ENCODE data around the gene ARHGAP28. TPM values are rescaled to one million over a fixed set of nuclear protein-coding genes. Genes with fewer than 3 reads are reported as not detected.

Gene ARHGAP28
- total RNA-seq, 4 donors from 2014 or later, result 1.1 to 26.3 (median 2.6) TPM

DNA sequence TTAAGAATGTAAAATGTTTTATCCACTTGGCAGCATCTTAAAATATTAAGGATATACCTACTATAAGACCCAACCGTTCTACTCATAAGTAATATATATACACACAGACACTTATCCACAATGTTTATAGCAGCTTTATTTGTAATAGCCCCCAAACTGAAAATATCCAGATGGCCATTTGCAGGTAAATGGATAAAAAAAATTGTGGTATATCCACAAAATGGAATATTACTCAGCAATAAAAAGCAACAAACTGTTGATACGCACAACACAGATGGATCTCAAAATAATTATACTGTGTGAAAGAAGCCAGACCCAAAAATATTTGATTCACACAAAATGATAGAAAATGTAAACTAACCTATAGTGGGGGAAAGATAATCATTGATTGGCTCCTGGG is 122.0 kb downstream of the ARHGAP28 start:
- DNase-seq, result no peak
- Histone ChIP-seq H3K4me3 (no peak overlapping the region), H3K27me3 (no peaks in the 10 kb centered on the region), H3K27ac (no peak overlapping the region), H3K9me3 (peaks cover 0 to 3% of the 10 kb centered on the region in 2 donors), H3K4me1 (no peaks in the 10 kb centered on the region), H3K36me3 (no peaks in the 10 kb centered on the region)
- no peak for TF ChIP-seq POLR2A (IDR thresholded peaks at IDR 0.05)
- TF ChIP-seq POLR2AphosphoS5 (IDR thresholded peaks at IDR 0.05), result no peak
- TF ChIP-seq, protein P1, sequence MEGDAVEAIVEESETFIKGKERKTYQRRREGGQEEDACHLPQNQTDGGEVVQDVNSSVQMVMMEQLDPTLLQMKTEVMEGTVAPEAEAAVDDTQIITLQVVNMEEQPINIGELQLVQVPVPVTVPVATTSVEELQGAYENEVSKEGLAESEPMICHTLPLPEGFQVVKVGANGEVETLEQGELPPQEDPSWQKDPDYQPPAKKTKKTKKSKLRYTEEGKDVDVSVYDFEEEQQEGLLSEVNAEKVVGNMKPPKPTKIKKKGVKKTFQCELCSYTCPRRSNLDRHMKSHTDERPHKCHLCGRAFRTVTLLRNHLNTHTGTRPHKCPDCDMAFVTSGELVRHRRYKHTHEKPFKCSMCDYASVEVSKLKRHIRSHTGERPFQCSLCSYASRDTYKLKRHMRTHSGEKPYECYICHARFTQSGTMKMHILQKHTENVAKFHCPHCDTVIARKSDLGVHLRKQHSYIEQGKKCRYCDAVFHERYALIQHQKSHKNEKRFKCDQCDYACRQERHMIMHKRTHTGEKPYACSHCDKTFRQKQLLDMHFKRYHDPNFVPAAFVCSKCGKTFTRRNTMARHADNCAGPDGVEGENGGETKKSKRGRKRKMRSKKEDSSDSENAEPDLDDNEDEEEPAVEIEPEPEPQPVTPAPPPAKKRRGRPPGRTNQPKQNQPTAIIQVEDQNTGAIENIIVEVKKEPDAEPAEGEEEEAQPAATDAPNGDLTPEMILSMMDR (IDR thresholded peaks at IDR 0.05), result no peak
- no peak for TF ChIP-seq EP300 (IDR thresholded peaks at IDR 0.05; ENCODE audit: low read depth)
- 81 to 97% methylated on average over 2 of the region's 2 CpGs for whole genome bisulfite sequencing, 2 donors (ENCODE audit: low coverage in 1 of 2)
- intact Hi-C loops (cut with DNase I; ENCODE audit: low total_unique reads), result no loop called here
- in situ Hi-C loops (cut with MboI; ENCODE audit: low pct_ligation_motif_present in 1 of 4, low pct_unique_long_range_greater_than_20kb in 1 of 4, low sequenced_read_pairs in 3 of 4), result no loop called here

DNA sequence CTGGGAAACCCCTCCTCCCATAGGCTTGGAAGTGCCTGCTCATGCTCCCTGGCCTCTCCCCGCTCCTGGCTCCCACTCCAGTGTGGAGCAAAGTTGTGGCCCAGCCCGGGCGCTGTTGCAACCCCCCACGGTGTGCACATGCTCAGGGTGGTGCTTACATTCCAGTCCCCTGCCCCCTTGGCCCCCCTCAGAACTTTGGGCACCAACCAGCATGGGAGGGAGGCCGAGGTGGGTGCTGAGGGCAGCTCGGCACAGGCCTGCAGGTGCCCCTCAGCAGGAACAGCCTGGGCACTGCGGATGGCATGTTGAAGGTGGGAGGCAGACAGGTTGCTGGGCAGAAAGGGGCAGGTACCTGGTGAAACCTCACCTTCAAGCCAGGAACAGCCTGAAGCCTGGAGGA is 125.3 kb downstream of the ARHGAP28 start:
- no peak for DNase-seq

DNA sequence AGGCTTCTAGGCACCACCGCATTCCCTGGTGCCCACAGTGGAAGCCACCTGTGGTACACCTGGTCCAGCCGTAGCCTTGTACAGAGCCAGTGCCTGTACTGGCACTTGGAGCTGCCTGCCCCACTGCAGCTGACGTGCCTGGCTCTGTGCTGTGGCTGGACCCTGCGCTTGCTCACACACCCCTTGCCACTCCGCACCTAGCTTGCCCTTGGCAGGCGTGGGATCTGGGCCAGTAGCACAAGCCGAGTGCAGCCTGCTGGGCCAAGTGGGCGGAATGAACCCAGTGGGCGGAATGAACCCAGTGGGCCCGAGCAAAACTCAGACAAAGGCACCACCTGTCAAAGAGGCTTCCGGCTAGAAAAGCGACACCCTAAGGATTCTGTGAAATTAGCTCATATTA is 126.3 kb downstream of the ARHGAP28 start:
- WGBS, 2 donors (ENCODE audit: low coverage in 1 of 2), result 87 to 100% methylated on average over 3 to 12 of the region's 12 CpGs
- Histone ChIP-seq H3K4me1 (no peaks in the 10 kb centered on the region), H3K27me3 (no peaks in the 10 kb centered on the region), H3K36me3 (no peaks in the 10 kb centered on the region), H3K9me3 (peaks cover 0 to 3% of the 10 kb centered on the region in 2 donors), H3K27ac (no peak overlapping the region), H3K4me3 (no peak overlapping the region)
- intact Hi-C loops (cut with DNase I; ENCODE audit: low total_unique reads) (no loop called here), in situ Hi-C loops (cut with MboI; ENCODE audit: low pct_ligation_motif_present in 1 of 4, low pct_unique_long_range_greater_than_20kb in 1 of 4, low sequenced_read_pairs in 3 of 4) (no loop called here)
- no peak for DNase-seq
- TF ChIP-seq EP300 (IDR thresholded peaks at IDR 0.05; ENCODE audit: low read depth), result no peak
- TF ChIP-seq, protein P1 (IDR thresholded peaks at IDR 0.05), result no peak
- no peak for TF ChIP-seq POLR2AphosphoS5 (IDR thresholded peaks at IDR 0.05)
- no peak for TF ChIP-seq POLR2A (IDR thresholded peaks at IDR 0.05)

More for the DNA sequence above, 125.3 kb downstream of the ARHGAP28 start:
- WGBS, 2 donors (ENCODE audit: low coverage in 1 of 2), result 86% methylated on average over 5 of the region's 7 CpGs; no CpG with 5 or more reads in 1 of the 2 donors
- in situ Hi-C loops (cut with MboI; ENCODE audit: low pct_ligation_motif_present in 1 of 4, low pct_unique_long_range_greater_than_20kb in 1 of 4, low sequenced_read_pairs in 3 of 4), result no loop called here
- Histone ChIP-seq H3K27ac (no peak overlapping the region), H3K36me3 (no peaks in the 10 kb centered on the region), H3K27me3 (no peaks in the 10 kb centered on the region), H3K4me3 (no peak overlapping the region), H3K4me1 (no peaks in the 10 kb centered on the region), H3K9me3 (peaks cover 0 to 3% of the 10 kb centered on the region in 2 donors)
- intact Hi-C loops (cut with DNase I; ENCODE audit: low total_unique reads), result no loop called here
- no peak for TF ChIP-seq POLR2A (IDR thresholded peaks at IDR 0.05)
- TF ChIP-seq, protein P1 (IDR thresholded peaks at IDR 0.05), result no peak
- no peak for TF ChIP-seq EP300 (IDR thresholded peaks at IDR 0.05; ENCODE audit: low read depth)
- no peak for TF ChIP-seq POLR2AphosphoS5 (IDR thresholded peaks at IDR 0.05)

DNA sequence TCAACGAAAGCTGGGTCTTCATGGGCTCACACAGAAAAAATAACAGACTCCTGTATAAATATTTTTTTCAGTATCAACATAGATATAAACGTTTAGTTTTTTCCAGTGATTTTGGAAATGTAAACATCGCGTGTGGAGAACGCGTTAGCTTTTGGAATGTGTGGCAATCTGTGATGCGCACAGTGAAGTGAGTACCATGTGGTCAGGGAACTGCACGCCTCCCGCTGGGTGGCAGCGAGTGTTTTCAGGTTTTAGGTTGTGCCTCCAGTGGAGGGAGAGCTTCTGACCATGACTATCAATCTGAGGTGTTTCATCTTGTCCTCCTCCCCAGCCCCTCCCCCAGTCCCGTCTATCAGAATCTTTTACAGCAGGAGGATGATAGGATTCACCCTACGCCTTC is 127.8 kb downstream of the ARHGAP28 start:
- 65% methylated on average over 7 to 12 of the region's 12 CpGs for WGBS, 2 donors (ENCODE audit: low coverage in 1 of 2)
- intact Hi-C loops (cut with DNase I; ENCODE audit: low total_unique reads) (no loop called here), in situ Hi-C loops (cut with MboI; ENCODE audit: low pct_ligation_motif_present in 1 of 4, low pct_unique_long_range_greater_than_20kb in 1 of 4, low sequenced_read_pairs in 3 of 4) (no loop called here)
- Histone ChIP-seq H3K9me3 (no peaks in the 10 kb centered on the region), H3K4me1 (no peaks in the 10 kb centered on the region), H3K27me3 (no peaks in the 10 kb centered on the region), H3K36me3 (no peaks in the 10 kb centered on the region), H3K4me3 (no peak overlapping the region), H3K27ac (no peak overlapping the region)
- TF ChIP-seq, protein P1 (IDR thresholded peaks at IDR 0.05), result no peak
- TF ChIP-seq POLR2AphosphoS5 (IDR thresholded peaks at IDR 0.05) (no peak), POLR2A (IDR thresholded peaks at IDR 0.05) (no peak), EP300 (IDR thresholded peaks at IDR 0.05; ENCODE audit: low read depth) (no peak)
- no peak for DNase-seq

Data from transverse colon (tissue), 4 donors.